Duodenal mucosa (tissue), 2 donors: ENCODE measurements around the gene IL21R.

Experiments used
- H3K27ac ChIP-seq: one replicate; pipeline ENCODE4 v1.7.0; 2013; ENCODE audit warnings: low read depth, low read length
- H3K27me3 ChIP-seq, 2 donors: one replicate each; pipeline ENCODE4 v1.7.0; 2013; ENCODE audit warnings: low read length in 2 of 2, control low read depth in 1 of 2; ENCODE audit not compliant: insufficient read depth in 2 of 2, control insufficient read depth in 1 of 2
- H3K36me3 ChIP-seq, 2 donors: one replicate each; pipeline ENCODE4 v1.7.0; 2013; ENCODE audit warnings: low read length in 2 of 2, control low read depth in 1 of 2; ENCODE audit not compliant: insufficient read depth in 2 of 2, control insufficient read depth in 1 of 2
- H3K4me1 ChIP-seq, 2 donors: one replicate each; pipeline ENCODE4 v1.7.0; 2013; ENCODE audit warnings: low read length in 2 of 2, control low read depth in 1 of 2; ENCODE audit not compliant: insufficient read depth in 2 of 2, control insufficient read depth in 1 of 2
- H3K4me3 ChIP-seq, 2 donors: one replicate each; pipeline ENCODE4 v1.7.0; 2013; ENCODE audit warnings: low read length in 2 of 2, low read depth in 1 of 2
- H3K9ac ChIP-seq, 2 donors: one replicate each; pipeline ENCODE4 v1.7.0; 2013; ENCODE audit warnings: low read length in 2 of 2, low read depth in 1 of 2
- H3K9me3 ChIP-seq, 2 donors: one replicate each; pipeline ENCODE4 v1.7.0; 2013; ENCODE audit warnings: low read length in 2 of 2, control low read depth in 1 of 2; ENCODE audit not compliant: control insufficient read depth in 1 of 2

IL21R gene

DNA sequence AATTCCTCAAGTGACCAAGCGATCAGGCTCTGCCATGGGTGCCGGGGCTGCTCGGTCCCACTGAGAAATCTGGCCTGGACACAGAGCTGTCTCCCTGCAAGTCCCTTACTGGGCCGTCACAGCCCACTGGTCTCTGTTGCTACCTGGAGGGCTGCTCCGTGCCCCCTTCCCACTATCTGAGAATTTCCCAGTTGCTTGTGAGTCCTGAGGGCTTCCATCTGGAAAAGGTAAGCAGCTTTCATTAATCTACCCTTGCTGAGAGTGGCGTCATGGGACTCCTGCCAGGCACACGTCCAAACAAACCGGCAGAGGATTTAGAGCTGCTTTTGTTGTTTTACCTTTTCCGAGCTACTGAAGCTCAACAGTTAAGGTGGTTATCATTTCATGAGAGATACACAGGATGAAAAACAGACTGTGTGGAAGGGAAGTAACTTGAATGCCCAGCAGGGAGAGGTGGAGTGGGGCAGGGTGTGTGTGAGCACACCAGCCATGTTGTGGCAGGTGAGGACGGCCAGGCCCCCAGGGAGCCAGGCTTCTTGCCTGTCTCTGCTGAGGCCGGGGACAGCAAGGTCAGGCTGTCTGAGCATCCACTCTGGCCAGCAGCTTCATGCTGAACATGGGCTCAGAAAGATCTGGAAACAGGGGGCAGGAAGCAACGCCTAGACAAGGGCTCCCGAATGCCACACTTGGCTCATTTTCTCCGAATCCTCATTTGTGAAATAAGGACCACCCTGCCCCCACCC lies 97.1 kb downstream of the IL21R start:
- no peak overlapping the region for H3K9ac ChIP-seq
- H3K27ac ChIP-seq: no peak overlapping the region
- H3K27me3 ChIP-seq: no peaks in the 10 kb centered on the region
- no peak overlapping the region for H3K4me3 ChIP-seq
- no peaks in the 10 kb centered on the region for H3K9me3 ChIP-seq
- H3K36me3 ChIP-seq: peaks cover 61 to 96% of the 10 kb centered on the region in 2 donors
- no peaks in the 10 kb centered on the region for H3K4me1 ChIP-seq

DNA sequence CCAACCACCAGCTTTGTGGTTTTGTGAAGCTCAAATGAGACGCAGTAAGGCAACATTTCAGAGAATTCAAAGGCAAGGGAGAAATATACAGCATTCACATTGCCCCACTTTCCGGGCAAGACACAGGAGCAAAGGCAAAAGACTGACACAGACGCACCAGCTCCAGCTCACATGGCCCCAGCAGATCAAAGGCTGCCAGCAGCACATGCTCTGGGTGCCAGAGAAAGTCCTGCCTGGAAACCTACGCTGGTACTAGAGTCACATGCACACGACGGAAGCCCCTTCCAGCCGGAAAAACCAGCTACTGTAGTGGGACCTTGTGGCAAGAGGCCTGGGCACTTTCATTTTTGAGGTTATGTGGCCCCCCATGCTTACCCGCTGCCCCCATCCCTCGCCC lies 97.7 kb downstream of the IL21R start:
- H3K27me3 ChIP-seq: no peaks in the 10 kb centered on the region
- no peaks in the 10 kb centered on the region for H3K9me3 ChIP-seq
- no peak overlapping the region for H3K27ac ChIP-seq
- no peaks in the 10 kb centered on the region for H3K4me1 ChIP-seq
- H3K9ac ChIP-seq: no peak overlapping the region
- no peak overlapping the region for H3K4me3 ChIP-seq
- H3K36me3 ChIP-seq: peaks cover 62 to 97% of the 10 kb centered on the region in 2 donors

DNA sequence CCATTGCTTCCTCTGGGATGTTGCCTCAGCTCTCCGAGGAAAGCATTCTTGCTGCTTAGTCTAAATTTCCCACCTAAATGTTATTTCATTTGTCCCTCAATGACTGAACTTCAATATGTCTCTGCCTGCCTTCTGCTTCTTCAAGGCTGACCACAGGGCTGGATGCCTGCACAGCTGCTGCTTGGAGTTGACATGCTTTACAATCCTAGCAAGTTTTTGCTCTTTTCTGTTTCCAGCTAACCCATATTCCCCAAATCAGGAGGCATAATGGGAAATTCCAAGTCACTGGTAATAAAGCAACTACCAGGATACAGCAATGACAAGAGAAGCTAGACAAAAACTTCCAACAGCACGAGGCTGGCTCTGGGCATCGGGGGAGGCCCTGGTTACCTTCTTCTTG lies 98.8 kb downstream of the IL21R start:
- Histone ChIP-seq H3K4me1 (no peaks in the 10 kb centered on the region), H3K9ac (no peak overlapping the region), H3K9me3 (no peaks in the 10 kb centered on the region), H3K27ac (no peak overlapping the region), H3K4me3 (no peak overlapping the region), H3K36me3 (peaks cover 65 to 97% of the 10 kb centered on the region in 2 donors), H3K27me3 (no peaks in the 10 kb centered on the region)
